GM19438 (cell line): ENCODE results near the gene NDUFB3.
"Not testable (repeated sequence)": the region's sequence is repeated elsewhere in the genome, so short reads cannot be mapped to it uniquely, and the experiment has no call there.

Experiments used
- ATAC-seq: cut with Tn5 transposase; IDR thresholded peaks from one replicate; pipeline ENCODE4 v1.9.1; 2021; ENCODE audit warnings: low read depth; ENCODE audit not compliant: unreplicated experiment

Gene NDUFB3

DNA sequence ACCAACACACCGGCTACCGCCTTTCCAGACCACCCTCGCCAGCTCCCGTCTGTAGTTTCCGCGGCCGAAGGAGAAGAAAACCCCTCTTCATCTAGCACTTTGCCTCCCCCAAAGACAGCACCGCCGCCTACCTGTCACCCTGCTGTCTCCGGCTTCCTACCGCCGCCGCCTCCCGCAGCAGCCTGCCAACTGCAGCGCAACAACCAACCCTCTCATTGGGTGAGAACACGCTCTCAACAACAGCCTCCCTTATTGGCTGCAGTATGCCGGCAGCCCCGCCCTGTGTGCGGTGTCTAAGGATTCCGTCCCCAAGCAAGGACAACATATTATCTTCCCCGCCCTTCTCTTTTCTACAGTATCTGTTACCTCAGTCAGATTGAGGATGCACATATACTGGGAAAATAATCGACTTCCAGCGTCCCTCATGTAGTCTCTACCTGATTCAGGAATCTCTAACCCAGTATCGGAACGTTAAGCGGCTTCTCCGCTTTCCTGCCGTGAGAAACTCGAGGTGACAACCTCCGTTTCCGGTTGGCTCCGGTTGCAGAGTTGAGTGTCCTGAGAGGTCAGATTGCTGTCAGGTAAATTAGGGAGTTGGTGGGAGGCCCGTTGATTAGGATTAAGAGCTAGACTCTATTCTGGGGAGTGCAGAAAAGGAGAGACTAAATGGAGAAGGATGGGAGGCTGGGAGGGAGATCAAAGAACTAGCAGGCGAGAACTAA is at the start of gene NDUFB3, which contains the start of gene HYCC2:
Gene NDUFB3, plus strand, starts transcription at position 523 of the 722 bp plus-strand sequence. CDS start 6,882 bp downstream, outside the sequence.
Gene HYCC2, minus strand, starts transcription at position 193 of the 722 bp plus-strand sequence. CDS start 47,662 bp downstream, outside the sequence.
- ATAC-seq = peak; percentile 95

DNA sequence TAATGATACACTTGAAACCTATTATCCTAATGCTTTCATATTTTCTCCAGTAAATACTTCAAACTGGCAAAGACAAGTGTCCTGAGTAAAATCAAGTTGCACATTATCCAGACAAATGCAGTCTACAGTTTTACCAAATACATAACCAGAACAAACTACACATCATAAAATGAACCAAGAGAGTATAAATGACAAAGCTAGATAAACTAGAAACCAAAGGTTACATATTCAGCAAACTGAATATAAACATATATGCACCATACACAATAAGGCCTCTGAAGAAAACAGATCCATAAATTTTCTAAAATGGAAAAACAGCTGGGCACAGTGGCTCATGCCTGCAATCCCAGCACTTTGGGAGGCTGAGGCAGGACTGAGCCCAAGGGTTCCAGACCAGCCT is 47.3 kb upstream of the NDUFB3 start:
- ATAC-seq = no peak

DNA sequence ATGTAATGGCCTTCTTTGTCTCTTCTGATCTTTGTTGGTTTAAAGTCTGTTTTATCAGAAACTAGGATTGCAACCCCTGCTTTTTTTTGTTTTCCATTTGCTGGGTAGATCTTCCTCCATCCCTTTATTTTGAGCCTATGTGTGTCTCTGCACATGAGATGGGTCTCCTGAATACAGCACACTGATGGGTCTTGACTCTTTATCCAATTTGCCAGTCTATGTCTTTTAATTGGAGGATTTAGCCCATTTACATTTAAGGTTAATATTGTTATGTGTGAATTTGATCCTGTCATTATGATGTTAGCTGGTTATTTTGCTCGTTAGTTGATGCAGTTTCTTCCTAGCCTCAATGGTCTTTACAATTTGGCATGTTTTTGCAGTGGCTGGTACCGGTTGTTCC is 37.4 kb upstream of the NDUFB3 start:
- not testable (repeated sequence) for ATAC-seq

DNA sequence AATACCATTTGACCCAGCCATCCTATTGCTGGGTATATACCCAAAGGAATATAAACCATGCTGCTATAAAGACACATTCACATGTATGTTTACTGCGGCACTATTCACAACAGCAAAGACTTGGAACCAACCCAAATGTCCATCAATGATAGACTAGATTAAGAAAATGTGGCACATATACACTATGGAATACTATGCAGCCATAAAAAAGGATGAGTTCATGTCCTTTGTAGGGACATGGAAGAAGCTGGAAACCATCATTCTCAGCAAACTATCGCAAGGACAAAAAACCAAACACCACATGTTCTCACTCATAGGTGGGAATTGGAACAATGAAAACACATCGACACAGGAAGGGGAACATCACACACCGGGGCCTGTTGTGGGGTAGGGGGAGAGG is 33.4 kb upstream of the NDUFB3 start:
- not testable (repeated sequence) for ATAC-seq

DNA sequence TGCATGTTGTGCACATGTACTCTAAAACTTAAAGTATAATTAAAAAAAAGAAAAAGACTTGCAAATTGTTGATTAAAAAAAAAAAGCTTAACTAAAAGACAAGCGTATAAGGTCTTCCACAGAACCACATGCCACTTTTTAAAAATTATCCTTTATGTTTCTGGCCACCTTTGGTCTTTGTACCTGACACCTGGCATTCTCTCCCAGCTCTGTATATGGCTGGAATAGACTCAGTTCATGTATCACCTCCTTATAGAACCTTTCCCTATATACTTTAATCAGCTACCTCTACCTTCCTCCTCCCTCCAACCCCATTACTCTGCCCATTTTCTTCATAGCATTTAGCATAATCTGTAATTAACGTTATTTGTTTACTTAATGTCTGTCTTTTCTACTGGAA is 32.9 kb upstream of the NDUFB3 start:
- ATAC-seq = no peak

DNA sequence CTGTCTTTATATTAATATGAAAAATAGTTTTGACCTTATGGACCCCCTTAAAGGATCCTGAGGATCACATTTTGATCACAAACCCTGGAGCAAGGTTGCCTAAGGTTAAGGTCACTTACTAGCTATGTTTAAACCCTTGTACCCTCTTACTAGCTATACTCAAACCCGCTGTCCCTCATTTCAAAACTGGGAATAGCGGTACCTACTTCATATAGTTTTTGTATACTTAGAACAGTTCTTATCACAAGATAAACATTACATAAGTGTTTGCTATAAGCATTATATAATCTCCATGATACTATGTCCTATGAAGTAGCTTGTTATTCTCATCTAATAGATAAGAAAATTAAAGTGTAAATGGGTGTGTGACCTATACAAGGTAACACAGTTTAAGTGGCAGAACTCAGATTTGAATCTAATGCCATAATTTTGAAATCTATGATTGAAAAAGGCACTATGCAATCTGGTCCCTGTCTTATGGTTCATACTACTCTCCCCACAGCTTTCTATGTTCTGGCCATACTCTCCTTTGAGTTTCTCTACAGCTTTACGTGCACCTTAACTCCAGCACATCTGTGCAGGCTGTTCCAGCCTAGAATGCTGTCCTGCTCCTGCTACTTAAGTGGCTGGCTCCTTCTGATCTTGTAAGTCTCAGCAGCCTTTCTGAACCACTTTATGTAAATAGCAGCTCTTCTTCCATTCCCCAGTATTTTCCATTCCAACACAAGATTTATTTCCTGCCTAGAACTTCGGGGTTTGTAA is 30.8 kb upstream of the NDUFB3 start:
- no peak for ATAC-seq

DNA sequence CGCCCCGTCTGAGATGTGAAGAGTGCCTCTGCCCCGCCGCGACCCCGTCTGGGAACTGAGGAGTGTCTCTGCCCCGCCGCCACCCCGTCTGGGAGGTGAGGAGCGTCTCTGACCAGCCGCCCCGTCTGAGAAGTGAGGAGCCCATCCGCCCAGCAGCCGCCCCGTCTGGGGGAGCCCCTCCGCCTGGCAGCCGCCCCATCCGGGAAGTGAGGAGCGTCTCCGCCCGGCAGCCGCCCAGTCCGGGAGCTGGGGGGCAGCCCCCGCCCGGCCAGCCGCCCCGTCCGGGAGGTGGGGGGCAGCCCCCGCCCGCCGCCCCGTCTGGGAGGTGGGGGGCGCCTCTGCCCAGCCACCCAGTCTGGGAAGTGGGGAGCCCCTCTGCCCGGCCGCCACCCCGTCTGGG is 29.4 kb upstream of the NDUFB3 start:
- not testable (repeated sequence) for ATAC-seq

DNA sequence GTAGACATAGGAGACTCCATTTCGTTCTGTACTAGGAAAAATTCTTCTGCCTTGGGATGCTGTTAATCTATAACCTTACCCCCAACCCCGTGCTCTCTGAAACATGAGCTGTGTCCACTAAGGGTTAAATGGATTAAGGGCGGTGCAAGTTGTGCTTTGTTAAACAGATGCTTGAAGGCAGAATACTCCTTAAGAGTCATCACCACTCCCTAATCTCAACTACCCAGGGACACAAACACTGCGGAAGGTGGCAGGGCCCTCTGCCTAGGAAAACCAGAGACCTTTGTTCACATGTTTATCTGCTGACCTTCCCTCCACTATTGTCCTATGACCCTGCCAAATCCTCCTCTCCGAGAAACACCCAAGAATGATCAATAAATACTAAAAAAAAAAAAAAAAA is 28.8 kb upstream of the NDUFB3 start:
- not testable (repeated sequence) for ATAC-seq

DNA sequence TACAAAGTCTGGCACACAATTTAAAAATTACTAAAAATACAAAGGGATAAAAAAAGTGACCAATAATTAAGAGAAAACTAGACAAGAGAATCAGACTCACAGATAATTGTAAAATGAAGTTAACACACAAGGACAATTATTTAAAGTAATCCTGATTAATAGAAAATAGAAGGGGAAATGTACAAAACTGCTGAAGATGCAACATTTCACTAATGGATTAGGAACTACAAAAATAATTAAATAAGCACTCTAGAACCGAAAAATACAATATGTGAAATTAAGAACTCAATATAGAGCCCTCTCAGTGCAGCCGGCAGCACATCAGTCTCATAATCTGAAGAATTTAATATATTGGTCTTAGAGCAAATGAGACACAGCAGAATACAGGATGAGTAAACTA is 24.9 kb upstream of the NDUFB3 start:
- ATAC-seq = no peak

DNA sequence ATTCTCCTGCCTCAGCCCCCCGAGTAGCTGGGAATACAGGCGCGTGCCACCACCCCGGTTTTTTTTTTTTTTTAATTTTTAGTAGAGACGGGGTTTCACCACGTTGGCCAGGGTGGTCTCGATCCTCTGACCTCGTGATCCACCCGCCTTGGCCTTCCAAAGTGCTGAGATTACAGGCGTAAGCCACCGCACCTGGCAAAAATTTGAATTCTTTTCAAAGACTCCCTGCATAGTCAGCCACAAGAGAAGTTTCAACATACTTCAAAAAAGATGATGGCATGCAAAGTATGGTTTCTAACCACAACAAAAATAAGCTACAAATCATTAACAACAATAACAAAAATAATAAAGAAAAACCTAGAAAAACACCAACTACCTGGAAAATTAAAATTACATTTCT is 22.3 kb upstream of the NDUFB3 start:
- no peak for ATAC-seq

DNA sequence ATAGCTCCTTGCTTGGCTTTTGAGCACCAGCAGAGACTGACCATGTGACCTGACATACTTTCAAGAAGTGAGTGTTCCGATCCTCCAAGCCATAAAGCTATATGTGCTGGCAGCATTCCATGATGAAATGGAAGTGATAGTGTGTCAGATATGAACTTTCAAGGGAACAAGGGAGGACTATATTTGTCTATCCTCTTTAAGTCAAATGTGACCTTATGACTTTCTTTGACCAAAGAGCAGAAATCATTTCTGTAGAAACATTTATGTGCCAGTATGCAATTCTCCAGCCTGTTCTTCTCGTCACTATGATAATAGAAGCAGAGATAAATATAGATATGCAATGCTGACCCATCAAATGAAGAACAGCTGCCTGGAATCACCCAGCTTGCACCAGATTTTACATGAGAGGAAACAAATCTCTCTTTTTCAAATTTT is 14.7 kb upstream of the NDUFB3 start:
- no peak for ATAC-seq

DNA sequence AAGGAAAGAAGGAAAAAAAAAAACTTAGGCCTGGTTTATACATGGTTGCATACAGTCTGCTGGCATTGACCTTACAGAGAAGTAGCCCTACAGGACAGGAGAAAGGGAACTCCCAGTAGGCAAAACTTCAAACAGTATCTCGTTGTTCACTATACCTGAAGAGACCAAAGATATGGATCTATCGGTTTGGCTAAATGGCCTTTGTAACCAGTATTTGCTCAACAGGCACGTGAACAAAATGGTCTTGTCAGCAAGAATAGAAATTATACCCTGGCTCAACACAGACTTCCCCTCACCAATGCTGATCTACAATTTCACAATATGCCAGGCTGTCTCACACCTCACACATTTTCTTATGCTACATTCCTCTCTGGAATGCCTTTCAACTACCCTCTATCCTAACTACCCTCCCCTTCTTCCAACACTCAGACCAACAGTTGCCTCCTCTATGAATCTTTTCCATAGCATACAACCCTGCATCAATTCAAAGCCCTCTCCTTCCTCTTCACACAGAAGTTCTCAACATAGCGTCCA is 14.0 kb upstream of the NDUFB3 start:
- ATAC-seq = no peak

DNA sequence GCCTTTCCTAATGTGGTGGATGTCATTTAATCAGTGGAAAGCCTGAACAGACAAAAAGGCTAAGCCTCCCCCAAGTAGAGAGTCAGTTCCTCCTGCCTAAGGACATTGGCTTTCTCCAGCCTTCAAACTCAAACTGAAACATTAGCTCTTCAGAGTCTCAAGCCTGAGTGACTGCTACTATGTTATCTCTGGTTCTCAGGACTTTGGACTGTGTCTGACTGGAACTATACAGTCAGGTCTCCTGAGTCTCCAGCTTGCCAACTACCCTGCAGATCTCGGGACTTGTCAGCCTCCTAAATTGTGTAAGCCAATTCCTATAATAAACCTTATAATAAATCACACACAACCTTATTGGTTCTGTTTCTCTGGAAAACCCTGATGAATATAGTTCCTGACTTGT is 12.9 kb upstream of the NDUFB3 start:
- no peak for ATAC-seq

DNA sequence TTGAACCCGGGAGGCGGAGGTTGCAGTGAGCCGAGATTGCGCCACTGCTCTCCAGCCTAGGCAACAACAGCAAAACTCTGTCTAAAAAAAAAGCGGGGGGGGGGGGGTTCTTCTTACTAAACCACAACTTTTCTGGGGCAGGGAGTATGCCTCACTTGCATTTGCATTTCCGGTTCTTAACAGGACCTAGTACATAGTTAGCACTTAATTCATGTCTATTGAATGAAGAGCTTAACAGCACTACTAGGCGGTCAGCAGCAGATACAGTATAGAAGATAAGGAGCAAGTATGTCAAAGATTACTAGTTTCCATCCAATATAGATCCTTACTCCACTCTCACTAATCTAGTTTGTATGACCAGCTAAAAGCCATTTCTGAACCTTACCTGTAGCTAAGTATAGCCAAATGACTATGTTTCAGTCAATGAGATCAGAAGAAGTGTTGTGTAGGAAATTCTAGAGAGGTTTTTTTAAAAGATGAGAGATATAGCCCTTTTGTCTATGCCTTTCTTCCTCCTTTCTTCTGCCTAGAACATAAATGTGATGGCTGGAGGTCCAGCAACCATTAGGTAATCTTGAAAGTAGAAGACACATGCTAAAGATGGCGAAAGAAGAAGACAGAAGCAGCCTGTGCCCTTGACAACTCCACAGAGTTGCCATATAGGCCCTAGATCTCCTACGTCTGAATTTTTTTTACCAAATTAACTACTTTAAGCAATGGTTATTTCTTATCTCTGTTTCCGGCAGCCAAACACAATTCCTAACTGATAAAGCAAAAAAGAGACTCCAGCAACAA is 11.6 kb upstream of the NDUFB3 start:
- no peak for ATAC-seq

DNA sequence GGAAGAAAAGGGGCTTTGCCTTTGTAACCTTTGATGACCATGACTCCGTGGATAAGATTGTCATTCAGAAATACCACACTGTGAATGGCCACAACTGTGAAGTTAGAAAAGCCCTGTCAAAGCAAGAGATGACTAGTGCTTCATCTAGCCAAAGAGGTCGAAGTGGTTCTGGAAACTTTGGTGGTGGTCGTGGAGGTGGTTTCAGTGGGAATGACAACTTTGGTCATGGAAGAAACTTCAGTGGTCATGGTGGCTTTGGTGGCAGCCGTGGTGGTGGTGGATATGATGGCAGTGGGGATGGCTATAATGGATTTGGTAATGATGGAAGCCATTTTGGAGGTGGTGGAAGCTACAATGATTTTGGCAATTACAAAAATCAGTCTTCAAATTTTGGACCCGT is 8.3 kb upstream of the NDUFB3 start:
- not testable (repeated sequence) for ATAC-seq

DNA sequence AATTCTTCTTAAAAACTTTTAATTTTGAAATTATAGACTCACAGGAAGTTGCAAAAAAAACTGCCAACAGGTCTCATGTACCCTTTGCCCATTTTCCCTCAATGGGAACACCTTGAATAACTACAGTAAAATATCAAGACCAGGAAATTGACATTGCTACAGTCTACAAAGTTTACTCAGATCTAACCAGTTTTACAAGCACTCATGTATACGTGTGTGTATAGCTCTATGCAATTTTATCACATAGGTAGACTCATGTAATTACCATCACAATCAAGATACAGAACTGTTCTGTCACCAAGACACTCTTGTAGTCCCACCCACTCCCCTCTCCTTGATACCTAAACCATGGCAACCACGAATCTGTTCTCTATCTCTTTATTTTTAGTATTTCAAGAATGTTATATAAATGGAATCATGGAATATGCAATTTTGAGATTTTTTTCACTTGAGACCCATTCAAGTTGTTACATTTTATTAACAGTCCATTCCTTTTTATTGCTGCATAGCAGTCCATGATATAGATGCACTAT is 6.9 kb upstream of the NDUFB3 start:
- no peak for ATAC-seq

DNA sequence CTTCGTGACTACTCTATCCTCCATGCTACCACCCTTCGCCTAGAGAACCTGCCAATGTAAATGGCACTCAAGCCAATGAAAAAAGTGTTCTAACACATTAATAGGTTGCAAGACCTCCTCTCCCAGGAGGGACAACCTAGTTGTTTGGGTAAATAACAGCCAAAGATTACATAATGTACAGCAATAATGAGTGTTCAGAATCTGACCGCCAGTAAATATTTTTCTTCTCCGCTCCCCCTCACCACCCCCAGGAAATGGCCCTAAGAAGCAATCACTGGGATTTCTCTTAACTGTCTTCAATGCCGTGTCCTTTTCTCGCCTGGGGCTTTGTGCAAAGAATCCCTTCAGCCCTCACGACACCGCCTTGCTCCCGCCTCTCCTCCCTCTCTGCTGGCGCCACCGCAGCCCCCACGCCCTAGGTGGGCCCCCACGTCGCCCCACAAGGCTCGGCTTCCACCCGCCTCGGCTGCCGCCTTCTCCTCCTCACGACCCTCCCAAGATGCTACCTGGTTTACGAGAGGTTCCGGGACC is 788 bp upstream of the NDUFB3 start:
- ATAC-seq = peak; percentile 20

DNA sequence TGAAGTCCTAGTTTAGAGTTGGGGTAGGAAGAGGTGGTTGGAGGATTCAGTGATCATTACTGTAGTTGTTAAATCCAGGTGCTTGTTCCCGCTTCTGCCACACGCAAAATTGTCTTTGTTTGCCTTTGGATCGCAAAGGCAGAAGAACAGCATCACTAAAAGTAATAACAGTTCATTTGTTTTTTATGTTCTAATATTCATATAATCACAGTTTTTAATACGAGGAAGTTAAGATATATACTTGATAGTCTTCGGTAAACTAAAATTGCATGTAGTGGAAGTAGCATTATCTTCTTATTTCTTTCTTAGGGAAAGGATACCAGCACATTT is 365 bp downstream of the NDUFB3 start:
- ATAC-seq = peak; percentile 2

DNA sequence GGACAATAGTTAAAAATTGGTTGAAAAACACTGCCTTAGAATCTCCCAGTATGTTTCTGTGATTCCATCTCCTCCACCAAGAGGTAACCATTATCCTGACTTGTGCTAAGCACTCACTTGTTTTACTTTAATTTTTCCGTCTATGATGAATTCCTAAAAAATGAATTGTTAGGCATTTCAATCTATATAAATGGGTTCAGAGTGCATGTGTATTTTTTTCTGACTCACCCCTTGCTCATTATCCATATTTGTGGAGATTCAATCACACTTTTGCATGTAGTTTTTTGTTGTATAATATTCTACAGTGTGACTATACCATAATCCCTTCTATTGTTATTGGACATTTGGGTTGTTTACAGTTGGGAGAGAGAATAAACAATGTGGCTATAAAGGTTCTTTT is 1.3 kb downstream of the NDUFB3 start:
- ATAC-seq = no peak

DNA sequence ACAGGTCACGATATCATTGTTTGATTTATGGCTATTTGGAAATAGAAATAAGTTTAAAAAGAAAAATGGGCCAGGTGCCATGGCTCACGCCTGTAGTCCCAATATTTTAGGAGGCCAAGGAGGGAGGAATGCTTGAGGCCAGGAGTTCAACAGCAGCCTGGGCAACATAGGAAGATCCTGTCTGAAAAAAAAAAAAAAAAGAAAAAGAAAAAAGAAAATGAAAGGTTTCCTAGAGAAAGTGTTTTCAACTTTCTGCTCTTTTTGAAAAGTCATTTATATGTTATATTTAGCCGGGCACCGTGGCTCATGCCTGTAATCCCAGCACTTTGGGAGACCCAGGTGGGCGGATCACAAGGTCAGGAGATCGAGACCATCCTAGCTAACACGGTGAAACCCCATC is 3.2 kb downstream of the NDUFB3 start:
- ATAC-seq = no peak
